ENCODE measurements around the gene OTX2. TPM values are rescaled to one million over a fixed set of nuclear protein-coding genes. Genes with fewer than 3 reads are reported as not detected.

OTX2 gene
- total RNA-seq, 1 donor from 2014 or later, result not detected

- DNase-seq (ENCODE audit: low read depth in 2 of 2), result no peak
Observed at GRCh38 chr14:56812364-56813141, 2.3 kb upstream of the OTX2 start.

- DNase-seq (ENCODE audit: low read depth in 2 of 2), result no peak
Observed at GRCh38 chr14:56811593-56812363, 1.5 kb upstream of the OTX2 start.

- no peak for DNase-seq (ENCODE audit: low read depth in 2 of 2)
Observed at GRCh38 chr14:56810836-56811592, 735 bp upstream of the OTX2 start.

GRCh38 chr14:56809270-56810146, 771 bp downstream of the OTX2 start:
- DNase-seq (ENCODE audit: low read depth in 2 of 2), result no peak

- DNase-seq (ENCODE audit: low read depth in 2 of 2), result no peak
Observed at GRCh38 chr14:56808383-56809269, 1.7 kb downstream of the OTX2 start.

- DNase-seq (ENCODE audit: low read depth in 2 of 2), result no peak
Observed at GRCh38 chr14:56808110-56808382, 2.2 kb downstream of the OTX2 start.

- DNase-seq (ENCODE audit: low read depth in 2 of 2), result no peak
Observed at GRCh38 chr14:56807386-56808109, 2.7 kb downstream of the OTX2 start.

GRCh38 chr14:56806760-56807159, 3.5 kb downstream of the OTX2 start:
- no peak for DNase-seq (ENCODE audit: low read depth in 2 of 2)

- no peak for DNase-seq (ENCODE audit: low read depth in 2 of 2)
Observed at GRCh38 chr14:56805992-56806727, 4.1 kb downstream of the OTX2 start.

GRCh38 chr14:56805201-56805991, 4.9 kb downstream of the OTX2 start:
- DNase-seq (ENCODE audit: low read depth in 2 of 2), result no peak

- no peak for DNase-seq (ENCODE audit: low read depth in 2 of 2)
Observed at GRCh38 chr14:56803816-56804535, 6.3 kb downstream of the OTX2 start.

GRCh38 chr14:56801920-56802319, 8.4 kb downstream of the OTX2 start:
- DNase-seq (ENCODE audit: low read depth in 2 of 2), result no peak

- no peak for DNase-seq (ENCODE audit: low read depth in 2 of 2)
Observed at GRCh38 chr14:56799343-56799645, 11.0 kb downstream of the OTX2 start.

GRCh38 chr14:56798447-56799342, 11.6 kb downstream of the OTX2 start:
- no peak for DNase-seq (ENCODE audit: low read depth in 2 of 2)

- DNase-seq (ENCODE audit: low read depth in 2 of 2), result no peak
Observed at GRCh38 chr14:56797569-56798446, 12.5 kb downstream of the OTX2 start.
